Measurements from ENCODE around the gene OXGR1.
"Not testable (repeated sequence)": the region's sequence is repeated elsewhere in the genome, so short reads cannot be mapped to it uniquely, and the experiment has no call there.

The OXGR1 gene

DNA sequence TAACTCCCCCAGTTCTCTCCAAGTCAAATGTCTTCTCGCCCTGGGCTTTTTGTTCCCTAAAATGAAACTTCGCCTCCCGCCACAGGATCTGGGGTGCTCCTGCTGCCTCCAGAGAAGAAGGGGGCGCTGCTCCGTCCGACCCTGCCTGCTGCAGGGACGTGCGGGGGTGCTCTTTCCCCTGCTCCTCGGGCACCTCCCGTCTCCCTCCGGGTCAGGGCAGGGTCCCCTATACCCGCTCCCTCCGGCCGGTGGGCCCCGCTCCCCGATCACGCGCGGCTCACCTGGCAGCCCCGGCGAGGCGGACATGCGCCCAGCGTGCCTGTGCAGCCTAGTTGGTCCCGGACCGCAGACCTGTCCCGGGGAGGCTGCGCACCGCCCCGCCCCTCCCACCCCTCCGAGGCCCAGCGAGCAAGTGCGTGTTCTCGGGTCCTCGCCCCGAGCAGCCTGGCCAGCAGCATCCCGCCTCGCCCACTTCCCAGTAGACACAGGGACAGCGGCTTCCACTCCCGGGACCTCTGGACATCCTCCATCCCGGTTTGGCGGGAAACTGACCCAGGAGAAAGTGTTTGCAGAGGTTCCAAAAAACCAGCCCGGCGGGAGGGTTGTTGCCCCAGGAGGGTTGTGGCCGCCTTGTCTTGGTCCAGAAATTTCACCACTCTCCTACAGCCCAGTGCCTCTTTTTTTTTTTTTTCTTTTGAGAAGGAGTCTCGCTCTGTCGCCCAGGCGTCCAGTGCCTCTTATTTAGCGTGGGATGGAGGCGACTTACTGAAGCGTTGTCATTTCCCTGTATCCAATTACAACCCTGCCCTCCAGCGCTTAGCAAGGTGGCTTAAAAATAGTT is at the start of gene OXGR1:
OXGR1 (minus strand) TSS at position 460 of the 841 bp plus-strand sequence. CDS start 6,717 bp downstream, outside the sequence.
- no peak for DNase-seq (ENCODE audit: low read depth, low spot score)
- Histone ChIP-seq H3K4me3 (ENCODE audit: low read length) (peak within 1 kb of the TSS; percentile 88), H3K27me3 (ENCODE audit: control insufficient read depth, insufficient read depth, low read length) (peaks cover 30% of the 10 kb centered on the region; the same call in 1 of the 2 replicates), H3K27ac (ENCODE audit: low read length) (no peak within 1 kb of the TSS), H3K9me3 (ENCODE audit: control insufficient read depth, insufficient read depth, low read length) (no peaks in the 10 kb centered on the region), H3K4me1 (ENCODE audit: control insufficient read depth, insufficient read depth, low read length) (peaks cover 2% of the 10 kb centered on the region; the same call in 1 of the 2 replicates), H3K36me3 (ENCODE audit: control insufficient read depth, insufficient read depth, low read length) (no peaks in the 10 kb centered on the region)
- no CpG with 5 or more reads among the region's 52 CpGs for WGBS (ENCODE audit: insufficient coverage, insufficient read length)

DNA sequence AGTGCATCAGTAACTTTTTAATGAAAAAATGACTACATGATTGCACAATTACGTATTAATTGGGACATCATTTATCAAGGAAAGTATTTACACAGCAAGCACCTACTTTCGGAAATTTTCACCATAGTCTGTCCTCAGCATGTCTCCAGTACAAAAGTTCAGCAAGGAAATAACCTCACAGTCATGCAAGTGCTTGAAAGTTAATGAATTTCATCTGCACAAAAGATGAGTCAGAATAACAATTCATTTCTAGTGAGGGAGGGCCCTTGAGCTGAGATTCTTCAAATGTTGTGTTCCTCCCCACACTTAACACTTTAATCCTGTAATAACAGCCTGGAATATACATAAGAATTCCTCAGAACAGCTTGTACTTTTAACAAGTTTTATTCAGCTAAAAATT is 49.0 kb upstream of the OXGR1 start:
- WGBS (ENCODE audit: insufficient coverage, insufficient read length), result no CpG with 5 or more reads among the region's 2 CpGs
- DNase-seq (ENCODE audit: low read depth, low spot score), result no peak
- no peaks in the 10 kb centered on the region for H3K36me3 ChIP-seq (ENCODE audit: control insufficient read depth, insufficient read depth, low read length)

DNA sequence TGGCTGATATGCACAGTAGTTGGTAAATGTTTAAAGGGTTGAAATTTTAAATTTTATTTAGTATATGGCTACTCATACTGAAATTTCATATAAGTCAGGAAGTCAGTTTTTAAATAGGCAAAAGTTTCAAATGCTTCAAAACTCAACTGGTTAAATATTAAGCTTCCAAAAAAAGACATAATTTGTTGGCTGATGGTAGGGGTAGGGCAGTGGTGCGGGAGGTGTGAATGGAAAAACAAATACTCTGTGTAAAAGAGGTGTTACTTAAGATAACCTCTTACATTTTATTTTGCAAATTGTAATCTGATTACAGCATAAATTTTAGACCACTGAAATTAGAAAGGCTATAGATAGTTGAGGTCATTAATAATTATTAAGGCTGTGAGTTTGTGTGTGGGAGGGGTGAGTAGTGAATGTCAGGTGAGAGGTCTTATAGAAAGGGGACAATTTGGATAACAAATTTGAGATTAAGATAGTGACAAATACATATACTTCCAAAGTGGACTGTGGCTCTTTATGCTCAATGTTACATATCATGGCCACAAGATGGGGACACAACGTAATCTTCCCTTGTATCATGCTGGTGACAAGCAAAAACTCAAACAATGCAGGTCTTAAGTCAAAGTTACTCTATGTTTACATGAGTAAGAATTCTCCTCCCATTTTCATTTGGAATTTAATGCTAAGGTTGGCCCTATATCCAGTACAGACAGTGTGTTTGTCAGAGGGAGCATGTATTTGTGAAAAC is 36.6 kb upstream of the OXGR1 start:
- no peaks in the 10 kb centered on the region for H3K9me3 ChIP-seq (ENCODE audit: control insufficient read depth, insufficient read depth, low read length)
- H3K36me3 ChIP-seq (ENCODE audit: control insufficient read depth, insufficient read depth, low read length), result no peaks in the 10 kb centered on the region
- no CpG with 5 or more reads among the region's 2 CpGs for WGBS (ENCODE audit: insufficient coverage, insufficient read length)
- no peak overlapping the region for H3K27ac ChIP-seq (ENCODE audit: low read length)
- H3K27me3 ChIP-seq (ENCODE audit: control insufficient read depth, insufficient read depth, low read length), result no peaks in the 10 kb centered on the region
- no peak for DNase-seq (ENCODE audit: low read depth, low spot score)
- H3K4me1 ChIP-seq (ENCODE audit: control insufficient read depth, insufficient read depth, low read length), result no peaks in the 10 kb centered on the region
- no peak overlapping the region for H3K4me3 ChIP-seq (ENCODE audit: low read length)

More for the DNA sequence above, 49.0 kb upstream of the OXGR1 start:
- Histone ChIP-seq H3K27ac (ENCODE audit: low read length) (no peak overlapping the region), H3K4me3 (ENCODE audit: low read length) (no peak overlapping the region), H3K27me3 (ENCODE audit: control insufficient read depth, insufficient read depth, low read length) (no peaks in the 10 kb centered on the region), H3K9me3 (ENCODE audit: control insufficient read depth, insufficient read depth, low read length) (no peaks in the 10 kb centered on the region), H3K4me1 (ENCODE audit: control insufficient read depth, insufficient read depth, low read length) (no peaks in the 10 kb centered on the region)

DNA sequence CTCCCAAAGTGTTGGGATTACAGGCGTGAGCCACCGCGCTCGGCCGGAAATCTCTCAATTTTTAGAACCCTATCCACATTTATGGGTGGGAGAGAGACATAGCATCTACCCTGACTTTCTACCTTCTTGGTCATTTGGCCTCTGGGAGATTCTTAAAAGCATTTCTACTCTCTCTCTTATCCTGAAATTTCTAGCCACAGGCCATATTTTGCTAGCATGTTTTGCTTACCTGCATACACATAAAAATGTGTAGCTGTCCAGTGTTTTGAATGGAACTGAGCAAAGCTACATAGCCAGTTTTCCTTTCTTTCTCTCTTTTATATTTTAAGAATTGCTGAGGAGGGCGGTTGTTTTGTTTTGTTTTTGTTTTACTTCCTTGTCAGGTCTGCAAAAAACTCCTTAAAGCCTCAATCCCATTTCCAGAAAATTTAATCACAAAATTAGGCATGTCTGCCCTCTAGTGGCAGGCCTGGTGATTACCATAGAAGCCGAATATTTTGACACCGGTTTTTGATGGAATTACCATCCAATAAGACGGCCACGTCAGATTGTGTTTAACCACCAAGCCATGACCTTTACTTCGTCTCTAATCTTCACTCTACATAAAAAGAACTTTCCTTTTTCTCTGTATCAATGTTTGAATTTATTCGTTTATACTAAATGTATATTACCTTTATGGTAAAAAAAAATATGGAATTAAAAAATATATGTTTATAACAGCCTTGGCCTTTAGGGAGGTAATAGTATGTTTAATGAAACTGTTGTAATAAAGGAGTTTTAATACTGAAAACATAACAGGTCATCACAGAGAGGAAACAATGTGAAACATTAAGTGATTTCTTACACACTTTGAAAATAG is 34.4 kb upstream of the OXGR1 start:
- H3K27me3 ChIP-seq (ENCODE audit: control insufficient read depth, insufficient read depth, low read length), result no peaks in the 10 kb centered on the region
- no peak for DNase-seq (ENCODE audit: low read depth, low spot score)
- no peak overlapping the region for H3K27ac ChIP-seq (ENCODE audit: low read length)
- H3K4me1 ChIP-seq (ENCODE audit: control insufficient read depth, insufficient read depth, low read length), result no peaks in the 10 kb centered on the region
- no peak overlapping the region for H3K4me3 ChIP-seq (ENCODE audit: low read length)
- H3K9me3 ChIP-seq (ENCODE audit: control insufficient read depth, insufficient read depth, low read length), result no peaks in the 10 kb centered on the region
- no CpG with 5 or more reads among the region's 12 CpGs for WGBS (ENCODE audit: insufficient coverage, insufficient read length)
- H3K36me3 ChIP-seq (ENCODE audit: control insufficient read depth, insufficient read depth, low read length), result no peaks in the 10 kb centered on the region

DNA sequence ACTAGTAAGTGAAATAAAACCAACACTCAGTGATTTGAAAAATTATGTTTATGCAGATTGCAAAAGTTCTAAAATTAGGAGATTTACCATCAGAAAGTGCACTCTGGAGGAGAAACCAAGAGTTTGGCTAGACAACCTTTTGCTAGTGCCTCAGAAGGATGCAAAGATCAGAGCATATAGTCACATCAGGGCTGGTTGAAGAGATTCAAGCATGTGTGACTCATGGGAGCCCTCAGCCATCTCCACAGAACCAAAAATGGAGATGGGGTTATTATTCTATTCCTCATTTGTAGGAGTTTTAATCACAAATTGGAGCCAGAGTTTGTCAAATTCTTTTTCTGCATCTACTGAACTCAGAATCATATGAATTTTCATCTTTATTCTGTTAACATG is 32.9 kb upstream of the OXGR1 start:
- no peaks in the 10 kb centered on the region for H3K9me3 ChIP-seq (ENCODE audit: control insufficient read depth, insufficient read depth, low read length)
- DNase-seq (ENCODE audit: low read depth, low spot score), result no peak
- H3K36me3 ChIP-seq (ENCODE audit: control insufficient read depth, insufficient read depth, low read length), result no peaks in the 10 kb centered on the region
- no peaks in the 10 kb centered on the region for H3K4me1 ChIP-seq (ENCODE audit: control insufficient read depth, insufficient read depth, low read length)
- H3K27me3 ChIP-seq (ENCODE audit: control insufficient read depth, insufficient read depth, low read length), result no peaks in the 10 kb centered on the region
- H3K27ac ChIP-seq (ENCODE audit: low read length), result no peak overlapping the region
- no peak overlapping the region for H3K4me3 ChIP-seq (ENCODE audit: low read length)

DNA sequence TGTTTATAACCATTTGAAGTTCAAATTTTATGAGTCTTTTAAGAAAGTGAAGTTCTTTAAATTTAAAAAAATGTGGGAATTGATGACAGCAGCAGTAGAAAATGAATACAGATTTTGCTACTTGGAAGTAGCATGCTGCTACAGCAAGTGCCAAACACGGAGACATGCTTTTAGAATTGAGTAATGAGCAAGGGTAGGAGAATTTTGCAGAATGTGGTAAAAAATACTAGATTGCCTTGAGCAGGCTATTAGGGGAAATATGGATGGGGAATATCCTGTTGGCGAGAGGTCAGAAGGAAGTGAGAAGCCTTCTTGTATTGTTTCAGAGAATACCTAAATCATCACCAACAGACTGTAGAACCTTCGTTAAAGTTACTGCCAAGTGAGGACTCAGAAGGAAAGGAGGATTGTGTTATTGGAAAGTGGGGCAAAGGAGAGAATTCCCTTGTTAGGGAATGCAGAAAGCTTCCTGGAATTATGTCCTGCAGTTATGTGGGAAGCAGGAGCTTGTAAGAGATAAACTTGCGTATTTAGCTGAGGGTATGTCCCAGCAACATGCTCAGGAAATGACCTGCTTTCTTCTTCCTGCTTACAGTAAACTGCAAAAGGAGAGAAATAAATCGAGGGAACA is 32.4 kb upstream of the OXGR1 start:
- Histone ChIP-seq H3K4me3 (ENCODE audit: low read length) (no peak overlapping the region), H3K27ac (ENCODE audit: low read length) (no peak overlapping the region), H3K27me3 (ENCODE audit: control insufficient read depth, insufficient read depth, low read length) (no peaks in the 10 kb centered on the region), H3K4me1 (ENCODE audit: control insufficient read depth, insufficient read depth, low read length) (no peaks in the 10 kb centered on the region), H3K9me3 (ENCODE audit: control insufficient read depth, insufficient read depth, low read length) (no peaks in the 10 kb centered on the region), H3K36me3 (ENCODE audit: control insufficient read depth, insufficient read depth, low read length) (no peaks in the 10 kb centered on the region)
- no CpG with 5 or more reads among the region's 5 CpGs for WGBS (ENCODE audit: insufficient coverage, insufficient read length)
- no peak for DNase-seq (ENCODE audit: low read depth, low spot score)

DNA sequence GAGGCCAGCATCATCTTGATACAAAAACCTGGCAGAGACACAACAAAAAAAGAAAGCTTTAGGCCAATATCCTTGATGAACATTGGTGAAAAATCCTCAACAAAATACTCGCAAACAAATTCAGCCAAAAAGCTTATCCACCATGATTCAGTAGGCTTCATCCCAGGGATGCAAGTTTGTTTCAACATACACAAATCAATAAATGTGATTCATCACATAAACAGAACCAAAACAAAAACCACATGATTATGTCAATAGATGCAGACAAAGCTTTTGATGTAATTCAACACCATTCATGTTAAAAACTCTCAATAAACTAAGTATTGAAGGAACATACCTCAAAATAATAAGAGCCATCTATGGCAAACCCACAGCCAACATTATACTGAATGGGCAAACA is 29.5 kb upstream of the OXGR1 start:
- DNase-seq (ENCODE audit: low read depth, low spot score); H3K36me3 ChIP-seq (ENCODE audit: control insufficient read depth, insufficient read depth, low read length); H3K9me3 ChIP-seq (ENCODE audit: control insufficient read depth, insufficient read depth, low read length); H3K27me3 ChIP-seq (ENCODE audit: control insufficient read depth, insufficient read depth, low read length); H3K4me3 ChIP-seq (ENCODE audit: low read length); H3K4me1 ChIP-seq (ENCODE audit: control insufficient read depth, insufficient read depth, low read length); H3K27ac ChIP-seq (ENCODE audit: low read length): not testable (repeated sequence)
- WGBS (ENCODE audit: insufficient coverage, insufficient read length), result no CpG with 5 or more reads among the region's 1 CpG

DNA sequence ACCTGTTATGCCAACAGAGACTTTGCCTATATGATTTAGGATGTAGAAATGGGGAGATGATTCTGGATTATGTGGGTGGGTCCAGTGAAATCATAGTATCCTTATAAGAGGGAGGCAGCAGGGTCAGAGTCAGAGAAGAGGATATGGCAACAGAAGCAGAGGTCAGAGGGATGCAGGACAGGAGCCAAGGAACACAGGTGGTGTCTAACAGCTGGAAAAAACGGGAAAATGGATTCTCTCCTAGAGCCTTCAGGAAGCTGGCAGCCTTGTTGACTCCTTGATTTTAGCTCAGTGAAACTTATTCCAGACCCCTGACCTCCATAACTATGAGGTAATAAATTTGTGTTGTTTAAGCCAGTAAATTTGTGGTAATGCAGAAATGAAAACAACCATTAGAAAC is 28.8 kb upstream of the OXGR1 start:
- Histone ChIP-seq H3K36me3 (ENCODE audit: control insufficient read depth, insufficient read depth, low read length) (no peaks in the 10 kb centered on the region), H3K27ac (ENCODE audit: low read length) (no peak overlapping the region), H3K4me1 (ENCODE audit: control insufficient read depth, insufficient read depth, low read length) (peaks cover 2% of the 10 kb centered on the region; the same call in 1 of the 2 replicates), H3K9me3 (ENCODE audit: control insufficient read depth, insufficient read depth, low read length) (no peaks in the 10 kb centered on the region), H3K4me3 (ENCODE audit: low read length) (no peak overlapping the region), H3K27me3 (ENCODE audit: control insufficient read depth, insufficient read depth, low read length) (no peaks in the 10 kb centered on the region)
- no CpG with 5 or more reads among the region's 1 CpG for WGBS (ENCODE audit: insufficient coverage, insufficient read length)
- no peak for DNase-seq (ENCODE audit: low read depth, low spot score)

DNA sequence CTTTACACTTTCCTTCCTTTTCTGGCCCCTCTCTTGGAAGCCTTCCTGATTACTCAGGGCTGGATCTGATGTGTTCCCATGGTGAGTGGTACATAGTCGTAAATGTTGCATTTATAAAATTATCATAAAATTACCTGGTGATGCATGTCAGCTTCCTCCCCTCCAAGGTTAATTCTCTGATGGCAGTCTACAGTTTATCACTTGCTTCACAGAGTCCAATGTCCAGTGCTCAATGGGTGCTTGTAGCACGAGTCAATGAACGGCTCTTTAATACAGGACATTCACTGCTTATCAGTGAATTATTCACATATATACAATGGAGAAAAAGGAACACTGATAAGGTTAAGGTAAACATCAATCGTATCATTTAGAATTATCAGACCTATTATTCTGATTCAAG is 27.0 kb upstream of the OXGR1 start:
- Histone ChIP-seq H3K4me1 (ENCODE audit: control insufficient read depth, insufficient read depth, low read length) (peaks cover 2% of the 10 kb centered on the region; the same call in 1 of the 2 replicates), H3K4me3 (ENCODE audit: low read length) (no peak overlapping the region), H3K36me3 (ENCODE audit: control insufficient read depth, insufficient read depth, low read length) (no peaks in the 10 kb centered on the region), H3K27me3 (ENCODE audit: control insufficient read depth, insufficient read depth, low read length) (no peaks in the 10 kb centered on the region), H3K27ac (ENCODE audit: low read length) (no peak overlapping the region), H3K9me3 (ENCODE audit: control insufficient read depth, insufficient read depth, low read length) (no peaks in the 10 kb centered on the region)
- WGBS (ENCODE audit: insufficient coverage, insufficient read length), result no CpG with 5 or more reads among the region's 4 CpGs
- DNase-seq (ENCODE audit: low read depth, low spot score), result no peak

Measured in iPS DF 6.9 (cell line).